ENCODE data around the gene GNB1L.
A peak's percentile ranks its signal among the peaks of the same experiment; 100 is the strongest.

GNB1L gene

GRCh38 chr22:19772422-19772672, 82.3 kb downstream of the GNB1L start:
- TF ChIP-seq, protein P1, sequence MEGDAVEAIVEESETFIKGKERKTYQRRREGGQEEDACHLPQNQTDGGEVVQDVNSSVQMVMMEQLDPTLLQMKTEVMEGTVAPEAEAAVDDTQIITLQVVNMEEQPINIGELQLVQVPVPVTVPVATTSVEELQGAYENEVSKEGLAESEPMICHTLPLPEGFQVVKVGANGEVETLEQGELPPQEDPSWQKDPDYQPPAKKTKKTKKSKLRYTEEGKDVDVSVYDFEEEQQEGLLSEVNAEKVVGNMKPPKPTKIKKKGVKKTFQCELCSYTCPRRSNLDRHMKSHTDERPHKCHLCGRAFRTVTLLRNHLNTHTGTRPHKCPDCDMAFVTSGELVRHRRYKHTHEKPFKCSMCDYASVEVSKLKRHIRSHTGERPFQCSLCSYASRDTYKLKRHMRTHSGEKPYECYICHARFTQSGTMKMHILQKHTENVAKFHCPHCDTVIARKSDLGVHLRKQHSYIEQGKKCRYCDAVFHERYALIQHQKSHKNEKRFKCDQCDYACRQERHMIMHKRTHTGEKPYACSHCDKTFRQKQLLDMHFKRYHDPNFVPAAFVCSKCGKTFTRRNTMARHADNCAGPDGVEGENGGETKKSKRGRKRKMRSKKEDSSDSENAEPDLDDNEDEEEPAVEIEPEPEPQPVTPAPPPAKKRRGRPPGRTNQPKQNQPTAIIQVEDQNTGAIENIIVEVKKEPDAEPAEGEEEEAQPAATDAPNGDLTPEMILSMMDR (IDR thresholded peaks at IDR 0.05): no peak
- Histone ChIP-seq H3K4me3 (no peak overlapping the region), H3K27ac (no peak overlapping the region)
- no peak for DNase-seq (ENCODE audit: low spot score)

- no peak overlapping the region for H3K4me3 ChIP-seq
- TF ChIP-seq, protein P1 (IDR thresholded peaks at IDR 0.05): no peak
- DNase-seq (ENCODE audit: low spot score): no peak
- no peak overlapping the region for H3K27ac ChIP-seq
Observed at GRCh38 chr22:19770349-19771220, 84.1 kb downstream of the GNB1L start.

- no peak for DNase-seq (ENCODE audit: low spot score)
- TF ChIP-seq, protein P1 (IDR thresholded peaks at IDR 0.05): no peak
- Histone ChIP-seq H3K27ac (no peak overlapping the region), H3K4me3 (no peak overlapping the region)
Observed at GRCh38 chr22:19769393-19769715, 85.3 kb downstream of the GNB1L start.

GRCh38 chr22:19767427-19768341, 87.0 kb downstream of the GNB1L start:
- Histone ChIP-seq H3K4me3 (peak overlapping the region; percentile 66), H3K27ac (peak overlapping the region in 1 of 2 donors; percentile 7)
- no peak for DNase-seq (ENCODE audit: low spot score)
- TF ChIP-seq, protein P1 (IDR thresholded peaks at IDR 0.05): no peak

- Histone ChIP-seq H3K4me3 (peak overlapping the region; percentile 66), H3K27ac (peak overlapping the region in 1 of 2 donors; percentile 42)
- TF ChIP-seq, protein P1 (IDR thresholded peaks at IDR 0.05): no peak
- no peak for DNase-seq (ENCODE audit: low spot score)
Observed at GRCh38 chr22:19766511-19767426, 87.9 kb downstream of the GNB1L start.

GRCh38 chr22:19766240-19766510, 88.5 kb downstream of the GNB1L start:
- TF ChIP-seq, protein P1 (IDR thresholded peaks at IDR 0.05): no peak
- no peak for DNase-seq (ENCODE audit: low spot score)
- Histone ChIP-seq H3K4me3 (peak overlapping the region; percentile 66), H3K27ac (peak overlapping the region in 1 of 2 donors; percentile 37)
